ENCODE results near the gene COX18. TPM values are rescaled to one million over a fixed set of nuclear protein-coding genes. Genes with fewer than 3 reads are reported as not detected.

The COX18 gene
- total RNA-seq, 1 experiment from 2014 or later: 20.5 TPM

GRCh38 chr4:73080789-73081188, 11.3 kb upstream of the COX18 start:
- H3K4me1 ChIP-seq (ENCODE audit: insufficient read depth, low read length): no peaks in the 10 kb centered on the region
- Mint-ChIP-seq H3K27ac (peak overlapping the region in 1 of 3 experiments; percentile 60; a peak in 2 of 7 replicates), H3K27me3 (ENCODE audit: low read depth) (no peaks in the 10 kb centered on the region), H3K4me3 (no peak overlapping the region), H3K9me3 (no peaks in the 10 kb centered on the region), H3K4me1 (no peaks in the 10 kb centered on the region), H3K36me3 (ENCODE audit: insufficient read depth in 1 of 3, low read depth in 3 of 3) (peaks cover 21 to 68% (median 67%) of the 10 kb centered on the region in 3 experiments; a peak in 6 of 7 replicates)
- H3K27ac ChIP-seq (ENCODE audit: insufficient read length, low read depth, low read length): no peak overlapping the region
- H4K5ac ChIP-seq (ENCODE audit: insufficient read length, low read depth, low read length): no peak overlapping the region
- no peak overlapping the region for H4K8ac ChIP-seq (replicated peaks; ENCODE audit: insufficient read length, low read depth, low read length)
- H3K4ac ChIP-seq (ENCODE audit: low read depth, low read length): no peak overlapping the region
- no peak overlapping the region for H2BK15ac ChIP-seq (ENCODE audit: low read depth, low read length)
- no peaks in the 10 kb centered on the region; the same call in 1 of the 2 replicates for H3K79me2 ChIP-seq (ENCODE audit: insufficient read depth, low read length)
- H2AFZ ChIP-seq (ENCODE audit: low read length): no peak overlapping the region
- no peak for TF ChIP-seq CTCF (conservative IDR thresholded peaks at IDR 0.05)
- H4K20me1 ChIP-seq (ENCODE audit: control insufficient read depth, insufficient read depth, insufficient read length): no peaks in the 10 kb centered on the region
- H3K56ac ChIP-seq (ENCODE audit: insufficient read length, low read depth, low read length): no peak overlapping the region
- no peak overlapping the region for H2BK120ac ChIP-seq (ENCODE audit: low read depth, low read length, poor library complexity, severe bottlenecking)
- H3K4me2 ChIP-seq (ENCODE audit: insufficient read depth, insufficient read length, low read length): no peak overlapping the region
- no peaks in the 10 kb centered on the region for H3K79me1 ChIP-seq (ENCODE audit: insufficient read depth, low read depth, low read length, poor library complexity, severe bottlenecking)
- no peak overlapping the region for H2BK20ac ChIP-seq (ENCODE audit: low read depth, low read length, poor library complexity, severe bottlenecking)
- H3K9me3 ChIP-seq (ENCODE audit: control insufficient read depth, low read depth, low read length): no peaks in the 10 kb centered on the region
- H2BK5ac ChIP-seq (ENCODE audit: insufficient read length, low read length): no peak overlapping the region
- H2BK12ac ChIP-seq (ENCODE audit: insufficient read length, low read depth, low read length): no peak overlapping the region
- no peak overlapping the region for H3K14ac ChIP-seq (ENCODE audit: insufficient read depth, low read length)
- H3K23ac ChIP-seq (ENCODE audit: insufficient read length, low read depth, low read length): no peak overlapping the region
- H3K9ac ChIP-seq (ENCODE audit: extremely low read depth, insufficient read length, low read length): no peak overlapping the region
- no peak overlapping the region for H3T11ph ChIP-seq (ENCODE audit: low read length)
- no peaks in the 10 kb centered on the region for H3K23me2 ChIP-seq (ENCODE audit: insufficient read length, low read depth, low read length, poor library complexity, severe bottlenecking)
- no peak overlapping the region for H4K91ac ChIP-seq (ENCODE audit: insufficient read length, low read depth, low read length)
- H3K27me3 ChIP-seq (ENCODE audit: insufficient read depth, low read length): no peaks in the 10 kb centered on the region
- no peak overlapping the region for H2AK5ac ChIP-seq (ENCODE audit: insufficient read length, low read length)
- no peak overlapping the region for H3K18ac ChIP-seq (ENCODE audit: insufficient read length, low read depth, low read length)
- WGBS (ENCODE audit: extremely low coverage, insufficient read length, low lambda C conversion rate): no CpG with 5 or more reads among the region's 3 CpGs
- no peak for DNase-seq
